GM12878 (cell line): ENCODE measurements around the gene SNX13. TPM values are rescaled to one million over a fixed set of nuclear protein-coding genes. Genes with fewer than 3 reads are reported as not detected.
A peak's percentile ranks its signal among the peaks of the same experiment; 100 is the strongest.

Experiments
- ATAC-seq: fragments of 200-7000 bp; cut with Tn5 transposase; 3 replicates; pipeline ENCODE4 v1.9.1; 2020; ENCODE audit warnings: mild to moderate bottlenecking, moderate library complexity
- BruUV-seq: library from RNA; stranded (reverse); fragments of 400-500 nt; replicated peaks from 2 replicates; lab custom pipeline; 2021; lab: Mats Ljungman, UMichigan
- CTCF ChIA-PET: fragments of 300-600 bp; sonication (Branson Sonifier 250); formaldehyde crosslinking; extraction: SDS; loops from one replicate; lab custom pipeline; 2021; ENCODE audit warnings: inconsistent platforms; lab: Yijun Ruan, JAX
- POLR2A ChIA-PET: fragments of 350-600 bp; formaldehyde crosslinking; extraction: SDS; loops from one replicate; lab custom pipeline; 2021; ENCODE audit warnings: inconsistent platforms; lab: Charles Lee
- RAD21 ChIA-PET: fragments of 300-600 bp; sonication (Branson Sonifier 250); formaldehyde crosslinking; loops from one replicate; lab custom pipeline; 2023; ENCODE audit warnings: antibody characterized with exemption; ENCODE audit not compliant: unreplicated experiment; lab: Charles Lee
- SMC1A ChIA-PET: fragments of 300-600 bp; sonication (Branson Sonifier 250); formaldehyde crosslinking; loops from one replicate; lab custom pipeline; 2023; ENCODE audit not compliant: unreplicated experiment, uncharacterized antibody; lab: Charles Lee
- DNase-seq: peaks from one replicate; pipeline ENCODE4 v3.0.0-alpha.2; 2011; ENCODE audit warnings: low read depth, low spot score
- FAIRE-seq: peaks from 3 replicates; lab custom pipeline; 2011; peaks lifted over from hg19 to GRCh38; lab: Jason Lieb, UNC
- H2AFZ ChIP-seq: 2 replicates; pipeline ENCODE4 v1.6.0; 2011; ENCODE audit warnings: low read depth, low read length, control low read depth; ENCODE audit not compliant: control insufficient read depth
- H3K27ac ChIP-seq: 2 replicates; pipeline ENCODE4 v1.5.1; 2011; ENCODE audit warnings: control low read depth; ENCODE audit not compliant: control insufficient read depth, insufficient read depth
- H3K27me3 ChIP-seq, 2 experiments: replicated peaks in 1 of 2; 2 replicates each; pipeline versions ENCODE4 v1.6.0 to v1.6.1; 2011; ENCODE audit warnings: low read length in 1 of 2; ENCODE audit not compliant: control insufficient read depth in 2 of 2, insufficient read depth in 2 of 2
- H3K36me3 ChIP-seq, 2 experiments: 2 replicates each; pipeline ENCODE4 v1.5.1; 2011; ENCODE audit warnings: low read length in 1 of 2; ENCODE audit not compliant: control insufficient read depth in 2 of 2, insufficient read depth in 2 of 2
- H3K4me1 ChIP-seq: 2 replicates; pipeline ENCODE4 v1.6.1; 2011; ENCODE audit warnings: mild to moderate bottlenecking, low read length, moderate library complexity, mixed read lengths; ENCODE audit not compliant: control insufficient read depth, insufficient read depth
- H3K4me2 ChIP-seq: 2 replicates; pipeline ENCODE4 v1.6.0; 2011; ENCODE audit warnings: control low read depth; ENCODE audit not compliant: control insufficient read depth, insufficient read depth
- H3K4me3 ChIP-seq: fragments of 200-600 bp; sonication (generic); 2 replicates; pipeline ENCODE4 v1.5.1; 2016
- H3K79me2 ChIP-seq: 2 replicates; pipeline ENCODE4 v1.6.0; 2011; ENCODE audit warnings: low read length; ENCODE audit not compliant: control insufficient read depth, insufficient read depth
- H3K9ac ChIP-seq: 2 replicates; pipeline ENCODE4 v1.8.0; 2011; ENCODE audit warnings: low read length, control low read depth, mixed read lengths; ENCODE audit not compliant: control insufficient read depth, insufficient read depth
- H3K9me3 ChIP-seq: replicated peaks from 3 replicates; pipeline ENCODE4 v1.5.1; 2011; ENCODE audit warnings: mild to moderate bottlenecking, low read length; ENCODE audit not compliant: control insufficient read depth, insufficient read depth
- H4K20me1 ChIP-seq: 2 replicates; pipeline ENCODE4 v1.6.0; 2011; ENCODE audit not compliant: control insufficient read depth, insufficient read depth
- ATF7 ChIP-seq: fragments of 450-650 bp; IDR thresholded peaks from 2 replicates; pipeline ENCODE4 v1.6.1; 2016; ENCODE audit warnings: low read depth, mild to moderate bottlenecking
- E2F4 ChIP-seq: IDR thresholded peaks from 2 replicates; pipeline ENCODE4 v1.6.1; 2012; ENCODE audit warnings: low read depth, low read length, improper control_type of control experiment
- ELK1 ChIP-seq: IDR thresholded peaks from 2 replicates; pipeline ENCODE4 v1.6.1; 2012; ENCODE audit warnings: low read depth, low read length, improper control_type of control experiment
- ETV6 ChIP-seq, 2 experiments: fragments of 450-650 bp in 1 of 2; IDR thresholded peaks in 1 of 2; conservative IDR thresholded peaks in 1 of 2; 2 replicates each; pipeline ENCODE4 v1.6.1; 2014; ENCODE audit warnings: antibody characterized with exemption in 1 of 2, borderline replicate concordance in 1 of 2, low read depth in 1 of 2, mild to moderate bottlenecking in 1 of 2, moderate library complexity in 1 of 2
- IKZF2 ChIP-seq, 2 experiments: fragments of 450-650 bp; IDR thresholded peaks; 2 replicates each; pipeline ENCODE4 v1.6.1; 2017; ENCODE audit warnings: mild to moderate bottlenecking in 2 of 2, moderate library complexity in 2 of 2
- JUNB ChIP-seq: IDR thresholded peaks from 2 replicates; pipeline ENCODE4 v1.6.1; 2016; ENCODE audit warnings: antibody characterized with exemption, mild to moderate bottlenecking
- JUND ChIP-seq: IDR thresholded peaks from 2 replicates; pipeline ENCODE4 v1.6.1; 2012; ENCODE audit warnings: low read depth, mild to moderate bottlenecking, low read length, improper control_type of control experiment, moderate library complexity
- KDM1A ChIP-seq: fragments of 200-600 bp; sonication (generic); IDR thresholded peaks from 2 replicates; pipeline ENCODE4 v1.6.1; 2016; ENCODE audit warnings: borderline replicate concordance
- NRF1 ChIP-seq: conservative IDR thresholded peaks from 2 replicates; pipeline ENCODE4 v1.6.1; 2011; ENCODE audit warnings: mild to moderate bottlenecking, low read depth, low read length, improper control_type of control experiment
- SPI1 ChIP-seq: IDR thresholded peaks from 2 replicates; pipeline ENCODE4 v1.6.1; 2011; ENCODE audit warnings: low read depth, mild to moderate bottlenecking, low read length, moderate library complexity, borderline replicate concordance; ENCODE audit not compliant: insufficient read depth
- SRF ChIP-seq, 2 experiments: IDR thresholded peaks; 2 replicates each; pipeline ENCODE4 v1.6.1; 2011; ENCODE audit warnings: low read depth in 2 of 2, low read length in 2 of 2, mild to moderate bottlenecking in 1 of 2, moderate library complexity in 1 of 2
- TARDBP ChIP-seq: IDR thresholded peaks from 2 replicates; pipeline ENCODE4 v1.6.1; 2016; ENCODE audit warnings: borderline replicate concordance
- ZBED1 ChIP-seq: IDR thresholded peaks from 2 replicates; pipeline ENCODE4 v1.6.1; 2016; ENCODE audit warnings: borderline replicate concordance
- whole genome bisulfite sequencing: methylation state at CpG from one replicate; pipeline ENCODE4 v1.1.6; 2016; ENCODE audit warnings: low lambda C conversion rate; ENCODE audit not compliant: insufficient replicate concordance, insufficient coverage; ENCODE audit errors: missing lambda C conversion rate; 5-methylcytosine and 5-hydroxymethylcytosine counted together
- in situ Hi-C: fragments of 300-500 bp; cut with MboI; formaldehyde crosslinking; loops from 9 replicates; pipeline ENCODE4 v1.14.3; 2018; ENCODE audit warnings: mixed read lengths
- intact Hi-C: fragments of 100-400 bp; cut with micrococcal nuclease; formaldehyde crosslinking; loops from one replicate; pipeline ENCODE4 v1.14.2; 2022; ENCODE audit not compliant: unreplicated experiment
- polyA plus RNA-seq, 11 experiments: library from polyadenylated mRNA; depleted of rRNA in 4 of 11; unstranded in 6 of 11; stranded (reverse) in 5 of 11; fragments of >200 nt; fragmentation: Nextera tagmentation in 4 of 11; fragmentation: Illumina TruSeq in 1 of 11; extraction: Ambion mirVana in 4 of 11; extraction: Trizol in 1 of 11; gene quantifications; 1 replicate in 1 of 11; 2 replicates in 10 of 11; pipeline versions ENCODE4 v1.2.1 to v1.2.3, GENCODE V29; 2011 to 2016; ENCODE audit warnings: inconsistent platforms in 2 of 11, missing spikeins in 2 of 11, low read depth in 1 of 11
- total RNA-seq, 4 experiments: library from RNA; depleted of rRNA in 3 of 4; stranded (reverse); fragments of >200 nt in 3 of 4; fragmentation: Illumina TruSeq in 1 of 4; extraction: Trizol in 1 of 4; gene quantifications; 2 replicates each; pipeline versions ENCODE4 v1.2.1 to v1.2.3, GENCODE V29; 2013 to 2021

The SNX13 gene
- total and polyA plus RNA-seq, 10 of the 15 experiments (the other 5 are each of a cell fraction or from before 2014, with no cell fraction given): 2.2 to 17.1 (median 11.9) TPM

- SMC1A ChIA-PET: interaction anchor here (1.0 to 2.8 kb wide), 6 partner anchors 10 to 407 kb away, joined by 3 to 14 read pairs (median 4); no protein-coding TSS in a partner anchor
- no peak for DNase-seq
- Histone ChIP-seq H2AFZ (no peak overlapping the region), H3K36me3 (no peaks in the 10 kb centered on the region), H3K4me2 (no peak overlapping the region), H3K27me3 (peaks cover 0 to 3% of the 10 kb centered on the region in 2 experiments; a peak in 1 of 4 replicates), H3K79me2 (no peaks in the 10 kb centered on the region), H3K9ac (no peak overlapping the region), H3K4me3 (no peak overlapping the region), H3K27ac (no peak overlapping the region), H3K9me3 (no peaks in the 10 kb centered on the region), H4K20me1 (no peaks in the 10 kb centered on the region), H3K4me1 (peaks cover 9% of the 10 kb centered on the region; the same call in 1 of the 2 replicates)
- no TSS peak for BruUV-seq
- no peak for FAIRE-seq
- in situ Hi-C loops (no loop called here), intact Hi-C loops (no loop called here)
- POLR2A ChIA-PET: interaction anchor here (1.0 kb wide), 1 partner anchor 9 kb away, joined by 3 read pairs; no protein-coding TSS in a partner anchor
- no peak for TF ChIP-seq ZBED1
- no peak for TF ChIP-seq JUND
- no peak for TF ChIP-seq ELK1
- no peak for TF ChIP-seq ATF7
- RAD21 ChIA-PET: interaction anchor here (1.4 to 2.0 kb wide), 3 partner anchors 10 to 177 kb away, joined by 4 to 8 read pairs (median 5); no protein-coding TSS in a partner anchor
- CTCF ChIA-PET: interaction anchor here (2.0 kb wide), 1 partner anchor 9 kb away, joined by 4 read pairs; no protein-coding TSS in a partner anchor
- ATAC-seq: no peak
- 12% methylated on average over 2 of the region's 2 CpGs for WGBS
These were observed 7.3 kb upstream of the SNX13 start for GRCh38 chr7:17947620-17948019.

GRCh38 chr7:17946591-17946990 lies 6.3 kb upstream of the SNX13 start:
- FAIRE-seq: peak; percentile 62
- no TSS peak for BruUV-seq
- Histone ChIP-seq H3K4me2 (0 out of 2 replicates have a peak overlapping the region, but pooled peaks have one; percentile 2), H4K20me1 (no peaks in the 10 kb centered on the region), H3K4me1 (0 out of 2 replicates have a peak, but pooled peaks cover under 1% of the 10 kb centered on the region), H3K36me3 (no peaks in the 10 kb centered on the region), H3K27me3 (peaks cover 0 to 5% of the 10 kb centered on the region in 2 experiments; a peak in 1 of 4 replicates), H3K9me3 (no peaks in the 10 kb centered on the region), H3K79me2 (no peaks in the 10 kb centered on the region), H3K4me3 (no peak overlapping the region), H2AFZ (no peak overlapping the region), H3K9ac (no peak overlapping the region), H3K27ac (no peak overlapping the region)
- intact Hi-C loops: no loop called here
- POLR2A ChIA-PET: interaction anchor here (1.0 kb wide), 1 partner anchor 8 kb away, joined by 3 read pairs; no protein-coding TSS in a partner anchor
- WGBS: 0% methylated on average over 1 of the region's 1 CpG
- RAD21 ChIA-PET: interaction anchor here (1.0 to 2.0 kb wide), 4 partner anchors 9 to 176 kb away, joined by 4 to 8 read pairs (median 5); no protein-coding TSS in a partner anchor
- CTCF ChIA-PET: interaction anchor here (1.0 to 2.0 kb wide), 3 partner anchors 8 to 645 kb away, joined by 3 to 4 read pairs (median 3); no protein-coding TSS in a partner anchor
- peak; percentile 89 for ATAC-seq
- no peak for DNase-seq
- SMC1A ChIA-PET: interaction anchor here (0.6 to 2.8 kb wide), 7 partner anchors 9 to 408 kb away, joined by 3 to 14 read pairs (median 4); no protein-coding TSS in a partner anchor
- in situ Hi-C loops: no loop called here
- TF ChIP-seq SRF (IDR thresholded peaks at IDR 0.05; ENCODE audit: low read depth in 2 of 2, low read length in 2 of 2) (peak in 1 of 2 experiments; percentile 2; a peak in 1 of 4 replicates), E2F4 (no peak), JUNB (peak; percentile 74), KDM1A (no peak), TARDBP (no peak), NRF1 (no peak), SPI1 (peak; percentile 35; the same call in 1 of the 2 replicates), IKZF2 (IDR thresholded peaks at IDR 0.05) (peak; percentile 26 to 40; a peak in 1 of 4 replicates), ATF7 (peak; percentile 51), ETV6 (conservative IDR thresholded peaks at IDR 0.05 in 1 of 2, IDR thresholded peaks at IDR 0.05 in 1 of 2; ENCODE audit: borderline replicate concordance in 1 of 2, low read depth in 1 of 2) (peak in 1 of 2 experiments; percentile 63; a peak in 1 of 4 replicates)
